HG03196 (cell line): ENCODE measurements around the gene ETV6.

Source experiments
- ATAC-seq: cut with Tn5 transposase; IDR thresholded peaks from one replicate; pipeline ENCODE4 v1.9.1; 2021; ENCODE audit not compliant: unreplicated experiment

The ETV6 gene

GRCh38 chr12:11713202-11713601, 63.7 kb downstream of the ETV6 start:
- no peak for ATAC-seq

GRCh38 chr12:11714626-11715025, 65.2 kb downstream of the ETV6 start:
- no peak for ATAC-seq

- ATAC-seq, result no peak
Observed at GRCh38 chr12:11715621-11716020, 66.1 kb downstream of the ETV6 start.

- ATAC-seq, result no peak
Observed at GRCh38 chr12:11716794-11717518, 67.5 kb downstream of the ETV6 start.

GRCh38 chr12:11717519-11717961, 68.1 kb downstream of the ETV6 start:
- ATAC-seq, result no peak

- no peak for ATAC-seq
Observed at GRCh38 chr12:11718105-11718504, 68.6 kb downstream of the ETV6 start.

GRCh38 chr12:11718768-11719253, 69.3 kb downstream of the ETV6 start:
- no peak for ATAC-seq

GRCh38 chr12:11719678-11720099, 70.2 kb downstream of the ETV6 start:
- no peak for ATAC-seq

GRCh38 chr12:11722071-11722470, 72.6 kb downstream of the ETV6 start:
- no peak for ATAC-seq

GRCh38 chr12:11722578-11723138, 73.2 kb downstream of the ETV6 start:
- ATAC-seq, result no peak

- no peak for ATAC-seq
Observed at GRCh38 chr12:11723993-11724392, 74.5 kb downstream of the ETV6 start.

GRCh38 chr12:11724888-11725311, 75.4 kb downstream of the ETV6 start:
- no peak for ATAC-seq

- ATAC-seq, result no peak
Observed at GRCh38 chr12:11725686-11726085, 76.2 kb downstream of the ETV6 start.

- no peak for ATAC-seq
Observed at GRCh38 chr12:11726659-11727058, 77.2 kb downstream of the ETV6 start.

- ATAC-seq, result no peak
Observed at GRCh38 chr12:11727133-11727664, 77.7 kb downstream of the ETV6 start.

- no peak for ATAC-seq
Observed at GRCh38 chr12:11728154-11728755, 78.8 kb downstream of the ETV6 start.

- no peak for ATAC-seq
Observed at GRCh38 chr12:11729008-11729407, 79.5 kb downstream of the ETV6 start.

GRCh38 chr12:11729439-11730150, 80.1 kb downstream of the ETV6 start:
- no peak for ATAC-seq

- no peak for ATAC-seq
Observed at GRCh38 chr12:11730299-11731041, 81.0 kb downstream of the ETV6 start.

GRCh38 chr12:11731042-11731357, 81.5 kb downstream of the ETV6 start:
- ATAC-seq, result no peak

- ATAC-seq, result peak; percentile 30
Observed at GRCh38 chr12:11731455-11731854, 82.0 kb downstream of the ETV6 start.
